Measurements from ENCODE around the gene ESRRA.

The ESRRA gene

GRCh38 chr11:64361659-64362058 lies 56.3 kb downstream of the ESRRA start:
- in situ Hi-C loops (cut with MboI; ENCODE audit: low pct_unique_long_range_greater_than_20kb, low sequenced_read_pairs, unreplicated experiment), result no loop called here
- DNase-seq (ENCODE audit: low spot score), result no peak
- TF ChIP-seq CTCF (IDR thresholded peaks at IDR 0.05; ENCODE audit: extremely low read depth, insufficient read depth, missing control alignments), result no peak

- in situ Hi-C loops (cut with MboI; ENCODE audit: low pct_unique_long_range_greater_than_20kb, low sequenced_read_pairs, unreplicated experiment), result no loop called here
- DNase-seq (ENCODE audit: low spot score), result no peak
- no peak for TF ChIP-seq CTCF (IDR thresholded peaks at IDR 0.05; ENCODE audit: extremely low read depth, insufficient read depth, missing control alignments)
Measured at GRCh38 chr11:64362339-64362738, 57.0 kb downstream of the ESRRA start.

- in situ Hi-C loops (cut with MboI; ENCODE audit: low pct_unique_long_range_greater_than_20kb, low sequenced_read_pairs, unreplicated experiment), result no loop called here
- peak; percentile 37 for DNase-seq (ENCODE audit: low spot score)
- no peak for TF ChIP-seq CTCF (IDR thresholded peaks at IDR 0.05; ENCODE audit: extremely low read depth, insufficient read depth, missing control alignments)
Measured at GRCh38 chr11:64364435-64364834, 59.1 kb downstream of the ESRRA start.

- in situ Hi-C loops (cut with MboI; ENCODE audit: low pct_unique_long_range_greater_than_20kb, low sequenced_read_pairs, unreplicated experiment), result no loop called here
- TF ChIP-seq CTCF (IDR thresholded peaks at IDR 0.05; ENCODE audit: extremely low read depth, insufficient read depth, missing control alignments), result no peak
- no peak for DNase-seq (ENCODE audit: low spot score)
Measured at GRCh38 chr11:64364911-64365310, 59.6 kb downstream of the ESRRA start.
